Measurements from ENCODE around the gene CLDN5. TPM values are rescaled to one million over a fixed set of nuclear protein-coding genes. Genes with fewer than 3 reads are reported as not detected.

Gene CLDN5
- total RNA-seq, 5 donors from 2014 or later (not counting 1 experiment from before 2014, with no cell fraction given), result 0.36 to 0.98 (median 0.85) TPM; not detected in 1

- Mint-ChIP-seq H3K9me3 (no peaks in the 10 kb centered on the region), H3K4me3 (no peak overlapping the region), H3K36me3 (no peaks in the 10 kb centered on the region), H3K27me3 (peaks cover 0 to 9% of the 10 kb centered on the region in 2 donors), H3K27ac (no peak overlapping the region), H3K4me1 (no peaks in the 10 kb centered on the region)
- no peaks in the 10 kb centered on the region for H3K9me3 ChIP-seq
- ChIA-PET CTCF (no interaction called here), POLR2A (no interaction called here)
- H3K27ac ChIP-seq (ENCODE audit: low read length), result no peak overlapping the region
- H3K27me3 ChIP-seq (replicated peaks in 1 of 2; ENCODE audit: control insufficient read depth in 2 of 2, extremely low read depth in 1 of 2, insufficient read depth in 2 of 2, low read length in 1 of 2), result peaks cover 0 to 13% of the 10 kb centered on the region in 2 experiments
- no peak overlapping the region for H3K4me3 ChIP-seq (ENCODE audit: control insufficient read depth in 1 of 2, extremely low read depth in 1 of 2, low read length in 1 of 2)
- no peak for ATAC-seq (replicated peaks in 1 of 4)
- no peaks in the 10 kb centered on the region for H3K4me1 ChIP-seq (ENCODE audit: control insufficient read depth in 1 of 2, extremely low read depth in 1 of 2, insufficient read depth in 2 of 2, low read length in 2 of 2)
- no peak for DNase-seq
- no peaks in the 10 kb centered on the region for H3K36me3 ChIP-seq (ENCODE audit: control insufficient read depth in 2 of 2, extremely low read depth in 1 of 2, insufficient read depth in 1 of 2, low read length in 1 of 2)
Measured at GRCh38 chr22:19540394-19540793, 16.2 kb upstream of the CLDN5 start.

- ATAC-seq (replicated peaks in 1 of 4) (no peak), DNase-seq (no peak)
- WGBS (ENCODE audit: insufficient coverage), result 100% methylated on average over 1 of the region's 5 CpGs
- no peaks in the 10 kb centered on the region for H3K36me3 Mint-ChIP-seq
- H3K27ac ChIP-seq (ENCODE audit: low read length), result no peak overlapping the region
- no peak overlapping the region for H3K4me3 ChIP-seq (ENCODE audit: control insufficient read depth in 1 of 2, extremely low read depth in 1 of 2, low read length in 1 of 2)
- POLR2A ChIA-PET, result interaction anchor here in 1 of 2 donors (0.6 to 0.7 kb wide), 3 partner anchors 11 to 57 kb away, joined by 3 to 14 read pairs (median 4); no protein-coding TSS in a partner anchor
- H3K9me3 Mint-ChIP-seq, result no peaks in the 10 kb centered on the region
- H3K27me3 Mint-ChIP-seq, result peaks cover 0 to 5% of the 10 kb centered on the region in 2 donors
- H3K27me3 ChIP-seq (replicated peaks in 1 of 2; ENCODE audit: control insufficient read depth in 2 of 2, extremely low read depth in 1 of 2, insufficient read depth in 2 of 2, low read length in 1 of 2), result peaks cover 0 to 6% of the 10 kb centered on the region in 2 experiments
- no peaks in the 10 kb centered on the region for H3K9me3 ChIP-seq
- no peak overlapping the region for H3K4me3 Mint-ChIP-seq
- CTCF ChIA-PET, result no interaction called here
- no peaks in the 10 kb centered on the region for H3K4me1 Mint-ChIP-seq
- no peaks in the 10 kb centered on the region for H3K36me3 ChIP-seq (ENCODE audit: control insufficient read depth in 2 of 2, extremely low read depth in 1 of 2, insufficient read depth in 1 of 2, low read length in 1 of 2)
- no peak overlapping the region for H3K27ac Mint-ChIP-seq
- H3K4me1 ChIP-seq (ENCODE audit: control insufficient read depth in 1 of 2, extremely low read depth in 1 of 2, insufficient read depth in 2 of 2, low read length in 2 of 2), result no peaks in the 10 kb centered on the region
Measured at GRCh38 chr22:19537941-19538488, 13.8 kb upstream of the CLDN5 start.

GRCh38 chr22:19536564-19536963 is 12.4 kb upstream of the CLDN5 start:
- H3K9me3 Mint-ChIP-seq, result no peaks in the 10 kb centered on the region
- H3K36me3 Mint-ChIP-seq, result no peaks in the 10 kb centered on the region
- no peak overlapping the region for H3K4me3 ChIP-seq (ENCODE audit: control insufficient read depth in 1 of 2, extremely low read depth in 1 of 2, low read length in 1 of 2)
- WGBS (ENCODE audit: insufficient coverage), result no CpG with 5 or more reads among the region's 9 CpGs
- ChIA-PET POLR2A (interaction anchor here in 1 of 2 donors (0.7 kb wide), 1 partner anchor 463 kb away, joined by 4 read pairs; no protein-coding TSS in a partner anchor), CTCF (no interaction called here)
- DNase-seq (no peak), ATAC-seq (replicated peaks in 1 of 4) (no peak)
- no peak overlapping the region for H3K27ac Mint-ChIP-seq
- H3K27me3 ChIP-seq (replicated peaks in 1 of 2; ENCODE audit: control insufficient read depth in 2 of 2, extremely low read depth in 1 of 2, insufficient read depth in 2 of 2, low read length in 1 of 2), result peaks cover 0 to 6% of the 10 kb centered on the region in 2 experiments
- peaks cover 0 to 8% of the 10 kb centered on the region in 2 donors for H3K27me3 Mint-ChIP-seq
- no peaks in the 10 kb centered on the region for H3K4me1 ChIP-seq (ENCODE audit: control insufficient read depth in 1 of 2, extremely low read depth in 1 of 2, insufficient read depth in 2 of 2, low read length in 2 of 2)
- no peaks in the 10 kb centered on the region for H3K9me3 ChIP-seq
- no peaks in the 10 kb centered on the region for H3K36me3 ChIP-seq (ENCODE audit: control insufficient read depth in 2 of 2, extremely low read depth in 1 of 2, insufficient read depth in 1 of 2, low read length in 1 of 2)
- H3K27ac ChIP-seq (ENCODE audit: low read length), result no peak overlapping the region
- no peaks in the 10 kb centered on the region for H3K4me1 Mint-ChIP-seq
- no peak overlapping the region for H3K4me3 Mint-ChIP-seq

- Histone ChIP-seq H3K4me1 (ENCODE audit: control insufficient read depth in 1 of 2, extremely low read depth in 1 of 2, insufficient read depth in 2 of 2, low read length in 2 of 2) (no peaks in the 10 kb centered on the region), H3K9me3 (no peaks in the 10 kb centered on the region), H3K4me3 (ENCODE audit: control insufficient read depth in 1 of 2, extremely low read depth in 1 of 2, low read length in 1 of 2) (no peak overlapping the region), H3K36me3 (ENCODE audit: control insufficient read depth in 2 of 2, extremely low read depth in 1 of 2, insufficient read depth in 1 of 2, low read length in 1 of 2) (no peaks in the 10 kb centered on the region), H3K27ac (ENCODE audit: low read length) (no peak overlapping the region), H3K27me3 (replicated peaks in 1 of 2; ENCODE audit: control insufficient read depth in 2 of 2, extremely low read depth in 1 of 2, insufficient read depth in 2 of 2, low read length in 1 of 2) (peaks cover 0 to 10% of the 10 kb centered on the region in 2 experiments)
- no CpG with 5 or more reads among the region's 3 CpGs for WGBS (ENCODE audit: insufficient coverage)
- CTCF ChIA-PET, result no interaction called here
- Mint-ChIP-seq H3K4me1 (no peaks in the 10 kb centered on the region), H3K36me3 (no peaks in the 10 kb centered on the region), H3K9me3 (no peaks in the 10 kb centered on the region), H3K27ac (no peak overlapping the region), H3K4me3 (no peak overlapping the region), H3K27me3 (peaks cover 0 to 8% of the 10 kb centered on the region in 2 donors)
- DNase-seq (no peak), ATAC-seq (replicated peaks in 1 of 4) (no peak)
- POLR2A ChIA-PET, result no interaction called here
Measured at GRCh38 chr22:19535001-19535400, 10.8 kb upstream of the CLDN5 start.

- H3K27me3 ChIP-seq (replicated peaks in 1 of 2; ENCODE audit: control insufficient read depth in 2 of 2, extremely low read depth in 1 of 2, insufficient read depth in 2 of 2, low read length in 1 of 2), result peaks cover 0 to 15% of the 10 kb centered on the region in 2 experiments
- no peak overlapping the region for H3K27ac ChIP-seq (ENCODE audit: low read length)
- Mint-ChIP-seq H3K27me3 (peaks cover 0 to 7% of the 10 kb centered on the region in 2 donors), H3K27ac (no peak overlapping the region), H3K9me3 (no peaks in the 10 kb centered on the region), H3K36me3 (no peaks in the 10 kb centered on the region), H3K4me1 (no peaks in the 10 kb centered on the region), H3K4me3 (no peak overlapping the region)
- H3K4me3 ChIP-seq (ENCODE audit: control insufficient read depth in 1 of 2, extremely low read depth in 1 of 2, low read length in 1 of 2), result no peak overlapping the region
- no peaks in the 10 kb centered on the region for H3K4me1 ChIP-seq (ENCODE audit: control insufficient read depth in 1 of 2, extremely low read depth in 1 of 2, insufficient read depth in 2 of 2, low read length in 2 of 2)
- ChIA-PET CTCF (no interaction called here), POLR2A (no interaction called here)
- DNase-seq, result no peak
- no peak for ATAC-seq (replicated peaks in 1 of 4)
- no peaks in the 10 kb centered on the region for H3K36me3 ChIP-seq (ENCODE audit: control insufficient read depth in 2 of 2, extremely low read depth in 1 of 2, insufficient read depth in 1 of 2, low read length in 1 of 2)
- H3K9me3 ChIP-seq, result no peaks in the 10 kb centered on the region
Measured at GRCh38 chr22:19533857-19534256, 9.6 kb upstream of the CLDN5 start.

GRCh38 chr22:19533049-19533626 is 8.9 kb upstream of the CLDN5 start:
- CTCF ChIA-PET, result no interaction called here
- 100% methylated on average over 1 of the region's 8 CpGs for WGBS (ENCODE audit: insufficient coverage)

More at GRCh38 chr22:19533049-19533626, 8.9 kb upstream of the CLDN5 start:
- POLR2A ChIA-PET, result no interaction called here
- DNase-seq (no peak), ATAC-seq (replicated peaks in 1 of 4) (no peak)
- H3K36me3 Mint-ChIP-seq, result no peaks in the 10 kb centered on the region
- no peaks in the 10 kb centered on the region for H3K36me3 ChIP-seq (ENCODE audit: control insufficient read depth in 2 of 2, extremely low read depth in 1 of 2, insufficient read depth in 1 of 2, low read length in 1 of 2)
- no peaks in the 10 kb centered on the region for H3K9me3 ChIP-seq
- H3K4me1 ChIP-seq (ENCODE audit: control insufficient read depth in 1 of 2, extremely low read depth in 1 of 2, insufficient read depth in 2 of 2, low read length in 2 of 2), result no peaks in the 10 kb centered on the region
- no peaks in the 10 kb centered on the region for H3K4me1 Mint-ChIP-seq
- H3K27me3 Mint-ChIP-seq, result peaks cover 0 to 9% of the 10 kb centered on the region in 2 donors
- H3K4me3 ChIP-seq (ENCODE audit: control insufficient read depth in 1 of 2, extremely low read depth in 1 of 2, low read length in 1 of 2), result no peak overlapping the region
- no peaks in the 10 kb centered on the region for H3K9me3 Mint-ChIP-seq
- no peak overlapping the region for H3K4me3 Mint-ChIP-seq
- no peak overlapping the region for H3K27ac Mint-ChIP-seq
- peaks cover 0 to 17% of the 10 kb centered on the region in 2 experiments for H3K27me3 ChIP-seq (replicated peaks in 1 of 2; ENCODE audit: control insufficient read depth in 2 of 2, extremely low read depth in 1 of 2, insufficient read depth in 2 of 2, low read length in 1 of 2)
- no peak overlapping the region for H3K27ac ChIP-seq (ENCODE audit: low read length)
